Activated CD4-positive, CD25-positive, alpha-beta regulatory T cell (primary cell): ENCODE data around the gene MRPS2.
"Not testable (repeated sequence)": the region's sequence is repeated elsewhere in the genome, so short reads cannot be mapped to it uniquely, and the experiment has no call there.

Experiments
- DNase-seq, 4 experiments: peaks; one replicate each; lab custom pipeline; 2025; lab: John Stamatoyannopoulos, UW

Gene MRPS2

GRCh38 chr9:135531096-135531495 is 30.6 kb downstream of the MRPS2 start:
- DNase-seq = no peak

GRCh38 chr9:135533113-135533512 is 32.6 kb downstream of the MRPS2 start:
- no peak for DNase-seq

GRCh38 chr9:135533674-135534073 is 33.2 kb downstream of the MRPS2 start:
- no peak for DNase-seq

- DNase-seq = not testable (repeated sequence)
These were observed 33.8 kb downstream of the MRPS2 start for GRCh38 chr9:135534192-135534711.

GRCh38 chr9:135534826-135535225 is 34.3 kb downstream of the MRPS2 start:
- DNase-seq = not testable (repeated sequence)

GRCh38 chr9:135535631-135536030 is 35.1 kb downstream of the MRPS2 start:
- DNase-seq = not testable (repeated sequence)

GRCh38 chr9:135536216-135536615 is 35.7 kb downstream of the MRPS2 start:
- no peak for DNase-seq

GRCh38 chr9:135543262-135543894 is 42.9 kb downstream of the MRPS2 start:
- DNase-seq = not testable (repeated sequence)

- no peak for DNase-seq
These were observed 44.6 kb downstream of the MRPS2 start for GRCh38 chr9:135544981-135545635.

- not testable (repeated sequence) for DNase-seq
These were observed 45.2 kb downstream of the MRPS2 start, which contains the start of gene OBP2A for GRCh38 chr9:135545646-135546176. OBP2A (plus strand) TSS chr9:135546126; CDS start chr9:135546181, 55 bp downstream.

GRCh38 chr9:135546792-135547617 is 46.5 kb downstream of the MRPS2 start:
- DNase-seq = not testable (repeated sequence)

GRCh38 chr9:135547756-135548736 is 47.6 kb downstream of the MRPS2 start:
- DNase-seq = no peak

GRCh38 chr9:135549478-135550343 is 49.2 kb downstream of the MRPS2 start:
- not testable (repeated sequence) for DNase-seq

GRCh38 chr9:135550344-135550918 is 49.9 kb downstream of the MRPS2 start:
- DNase-seq = no peak

- no peak for DNase-seq
These were observed 50.5 kb downstream of the MRPS2 start for GRCh38 chr9:135551031-135551430.

- DNase-seq = no peak
These were observed 51.0 kb downstream of the MRPS2 start for GRCh38 chr9:135551456-135551855.

- no peak for DNase-seq
These were observed 51.7 kb downstream of the MRPS2 start for GRCh38 chr9:135552021-135552697.

- no peak for DNase-seq
These were observed 52.3 kb downstream of the MRPS2 start for GRCh38 chr9:135552698-135553171.
